A673 (cell line): ENCODE data around the gene PHF1.

Source experiments
- EZH2 ChIP-seq: fragments of 200-600 bp; sonication (generic); IDR thresholded peaks from 2 replicates; pipeline ENCODE4 v1.6.1; 2017; ENCODE audit warnings: borderline replicate concordance, low read depth, mild to moderate bottlenecking, mixed read lengths, antibody characterized with exemption, low read length; ENCODE audit not compliant: poor library complexity, severe bottlenecking
- TF ChIP-seq, protein P1 (sequence below): fragments of 300-800, 200-600 bp; sonication (generic); conservative IDR thresholded peaks from 2 replicates; pipeline ENCODE4 v1.5.1; 2017; ENCODE audit warnings: low read depth, mild to moderate bottlenecking, antibody characterized with exemption, low read length, moderate library complexity, mixed read lengths

DNA sequence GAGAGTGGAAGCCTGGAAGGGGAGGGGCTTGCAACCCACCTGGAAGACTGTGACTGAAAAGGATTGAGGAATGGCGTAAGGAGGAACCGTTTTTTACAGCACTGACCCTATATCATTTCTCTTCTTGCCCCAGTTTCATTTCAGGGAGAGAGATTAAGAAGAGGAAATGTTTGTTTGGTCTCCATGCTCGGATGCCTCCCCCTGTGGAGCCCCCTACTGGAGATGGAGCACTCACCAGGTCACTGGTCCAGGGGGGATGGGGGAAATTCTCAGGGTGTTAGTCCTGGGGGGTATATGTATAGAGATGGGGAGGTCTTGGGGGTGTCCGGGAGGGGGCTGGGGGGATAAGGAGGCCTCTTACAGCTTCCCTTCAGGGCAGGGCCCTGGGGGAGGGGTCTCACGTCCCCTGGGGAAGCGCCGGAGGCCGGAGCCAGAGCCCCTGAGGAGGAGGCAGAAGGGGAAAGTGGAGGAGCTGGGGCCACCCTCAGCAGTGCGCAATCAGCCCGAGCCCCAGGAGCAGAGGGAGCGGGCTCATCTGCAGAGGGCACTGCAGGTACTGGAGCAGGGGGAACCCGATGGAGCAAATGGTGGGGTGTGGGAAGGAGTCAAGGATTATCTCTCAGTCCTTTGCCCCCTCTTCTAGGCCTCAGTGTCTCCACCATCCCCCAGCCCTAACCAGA lies 3.9 kb downstream of the PHF1 start:
- TF ChIP-seq, protein P1, sequence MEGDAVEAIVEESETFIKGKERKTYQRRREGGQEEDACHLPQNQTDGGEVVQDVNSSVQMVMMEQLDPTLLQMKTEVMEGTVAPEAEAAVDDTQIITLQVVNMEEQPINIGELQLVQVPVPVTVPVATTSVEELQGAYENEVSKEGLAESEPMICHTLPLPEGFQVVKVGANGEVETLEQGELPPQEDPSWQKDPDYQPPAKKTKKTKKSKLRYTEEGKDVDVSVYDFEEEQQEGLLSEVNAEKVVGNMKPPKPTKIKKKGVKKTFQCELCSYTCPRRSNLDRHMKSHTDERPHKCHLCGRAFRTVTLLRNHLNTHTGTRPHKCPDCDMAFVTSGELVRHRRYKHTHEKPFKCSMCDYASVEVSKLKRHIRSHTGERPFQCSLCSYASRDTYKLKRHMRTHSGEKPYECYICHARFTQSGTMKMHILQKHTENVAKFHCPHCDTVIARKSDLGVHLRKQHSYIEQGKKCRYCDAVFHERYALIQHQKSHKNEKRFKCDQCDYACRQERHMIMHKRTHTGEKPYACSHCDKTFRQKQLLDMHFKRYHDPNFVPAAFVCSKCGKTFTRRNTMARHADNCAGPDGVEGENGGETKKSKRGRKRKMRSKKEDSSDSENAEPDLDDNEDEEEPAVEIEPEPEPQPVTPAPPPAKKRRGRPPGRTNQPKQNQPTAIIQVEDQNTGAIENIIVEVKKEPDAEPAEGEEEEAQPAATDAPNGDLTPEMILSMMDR = peak; percentile 59
- no peak for TF ChIP-seq EZH2
